Measurements from ENCODE around the gene GTF2IRD1.
"Not testable (repeated sequence)": the region's sequence is repeated elsewhere in the genome, so short reads cannot be mapped to it uniquely, and the experiment has no call there.

DNA sequence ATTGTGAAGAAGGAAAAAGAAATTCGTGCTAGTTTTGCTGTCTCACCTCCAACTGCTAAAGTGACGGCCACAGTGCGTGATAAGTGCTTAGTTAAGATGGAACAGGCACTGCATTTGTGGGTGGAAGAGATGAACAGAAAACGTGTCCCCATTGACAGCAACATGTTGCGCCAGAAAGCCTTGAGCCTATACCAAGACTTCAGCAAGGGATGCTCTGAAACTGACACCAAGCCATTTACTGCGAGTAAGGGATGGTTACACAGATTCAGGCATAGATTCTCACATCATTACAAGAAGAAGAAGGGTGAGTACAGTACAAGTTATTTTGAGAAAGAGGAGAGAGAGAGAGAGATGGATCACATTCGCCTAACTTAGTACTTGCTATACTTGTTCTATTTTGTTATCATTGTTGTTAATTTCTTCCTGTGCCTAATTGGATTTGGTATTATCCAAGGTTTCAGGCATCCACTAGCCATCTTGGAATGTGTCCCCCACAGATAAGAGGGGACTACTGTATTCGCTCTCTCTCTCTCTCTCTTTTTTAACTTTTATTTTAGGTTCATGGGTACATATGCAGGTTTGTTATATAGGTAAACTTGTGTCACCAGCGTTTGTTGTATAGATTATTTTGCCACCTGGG, 196.9 kb downstream of the GTF2IRD1 start:
- TF ChIP-seq, protein P1, sequence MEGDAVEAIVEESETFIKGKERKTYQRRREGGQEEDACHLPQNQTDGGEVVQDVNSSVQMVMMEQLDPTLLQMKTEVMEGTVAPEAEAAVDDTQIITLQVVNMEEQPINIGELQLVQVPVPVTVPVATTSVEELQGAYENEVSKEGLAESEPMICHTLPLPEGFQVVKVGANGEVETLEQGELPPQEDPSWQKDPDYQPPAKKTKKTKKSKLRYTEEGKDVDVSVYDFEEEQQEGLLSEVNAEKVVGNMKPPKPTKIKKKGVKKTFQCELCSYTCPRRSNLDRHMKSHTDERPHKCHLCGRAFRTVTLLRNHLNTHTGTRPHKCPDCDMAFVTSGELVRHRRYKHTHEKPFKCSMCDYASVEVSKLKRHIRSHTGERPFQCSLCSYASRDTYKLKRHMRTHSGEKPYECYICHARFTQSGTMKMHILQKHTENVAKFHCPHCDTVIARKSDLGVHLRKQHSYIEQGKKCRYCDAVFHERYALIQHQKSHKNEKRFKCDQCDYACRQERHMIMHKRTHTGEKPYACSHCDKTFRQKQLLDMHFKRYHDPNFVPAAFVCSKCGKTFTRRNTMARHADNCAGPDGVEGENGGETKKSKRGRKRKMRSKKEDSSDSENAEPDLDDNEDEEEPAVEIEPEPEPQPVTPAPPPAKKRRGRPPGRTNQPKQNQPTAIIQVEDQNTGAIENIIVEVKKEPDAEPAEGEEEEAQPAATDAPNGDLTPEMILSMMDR (IDR thresholded peaks at IDR 0.05; ENCODE audit: poor library complexity), result not testable (repeated sequence)
- not testable (repeated sequence) for TF ChIP-seq EZH2 (IDR thresholded peaks at IDR 0.05; ENCODE audit: borderline replicate concordance)

Measured in hepatocyte (in vitro differentiated cells).